K562 (cell line): Measurements from ENCODE around the gene KATNAL1.

ENCODE experiments used
- CTCF ChIP-seq, 3 experiments: IDR thresholded peaks in 2 of 3; conservative IDR thresholded peaks in 1 of 3; 2 replicates each; pipeline ENCODE4 v1.5.1; 2011 to 2012; ENCODE audit warnings: low read length in 3 of 3, mild to moderate bottlenecking in 3 of 3, control low read depth in 2 of 3, improper control_type of control experiment in 1 of 3, inconsistent platforms in 1 of 3, low read depth in 1 of 3, mixed read lengths in 1 of 3, moderate library complexity in 1 of 3; ENCODE audit not compliant: insufficient read depth in 2 of 3
- HDAC2 ChIP-seq: fragments of 450-650 bp; IDR thresholded peaks from 2 replicates; pipeline ENCODE4 v1.6.1; 2016; ENCODE audit warnings: mild to moderate bottlenecking
- KLF10 ChIP-seq: fragments of 250-450 bp; sonication (Bioruptor Pico); IDR thresholded peaks from 2 replicates; pipeline ENCODE4 v1.6.1; 2021; ENCODE audit warnings: matching md5 sums
- POLR2AphosphoS5 ChIP-seq: IDR thresholded peaks from 2 replicates; pipeline ENCODE4 v1.6.1; 2011; ENCODE audit warnings: mild to moderate bottlenecking, low read depth, low read length, moderate library complexity; ENCODE audit not compliant: control insufficient read depth, insufficient read depth
- PYGO2 ChIP-seq: fragments of 450-650 bp; IDR thresholded peaks from 2 replicates; pipeline ENCODE4 v1.6.1; 2016; ENCODE audit warnings: mild to moderate bottlenecking, missing genetic modification characterization, moderate library complexity, missing compliant biosample characterization
- SMC3 ChIP-seq: conservative IDR thresholded peaks from 2 replicates; pipeline ENCODE4 v1.6.1; 2011; ENCODE audit warnings: low read depth, low read length, improper control_type of control experiment; ENCODE audit not compliant: insufficient read depth
- YY1 ChIP-seq, 3 experiments: IDR thresholded peaks; 2 replicates each; pipeline ENCODE4 v1.6.1; 2011; ENCODE audit warnings: low read length in 2 of 3, mild to moderate bottlenecking in 2 of 3, moderate library complexity in 2 of 3, borderline replicate concordance in 1 of 3, control low read depth in 1 of 3, low read depth in 1 of 3; ENCODE audit not compliant: insufficient read depth in 3 of 3, insufficient replicate concordance in 2 of 3, control insufficient read depth in 1 of 3, insufficient read length in 1 of 3; ENCODE audit errors: extremely low read depth in 1 of 3
- ZNF12 ChIP-seq: sonication (generic); formaldehyde crosslinking; IDR thresholded peaks from 2 replicates; pipeline ENCODE4 v1.4.0; 2020; ENCODE audit warnings: mild to moderate bottlenecking, missing genetic modification reagents

GRCh38 chr13:30186634-30187415, 120.5 kb downstream of the KATNAL1 start:
- TF ChIP-seq HDAC2: no peak
- TF ChIP-seq CTCF (IDR thresholded peaks at IDR 0.05 in 2 of 3, conservative IDR thresholded peaks at IDR 0.05 in 1 of 3; ENCODE audit: insufficient read depth in 2 of 3, low read depth in 1 of 3, low read length in 3 of 3): no peak
- no peak for TF ChIP-seq SMC3
- no peak for TF ChIP-seq ZNF12 (CRISPR knock-in tag)
- no peak for TF ChIP-seq PYGO2 (tag)
- no peak for TF ChIP-seq KLF10 (CRISPR knock-in tag)
- no peak for TF ChIP-seq POLR2AphosphoS5
- no peak for TF ChIP-seq YY1 (IDR thresholded peaks at IDR 0.05; ENCODE audit: borderline replicate concordance in 1 of 3, control insufficient read depth in 1 of 3, extremely low read depth in 1 of 3, insufficient read depth in 3 of 3, insufficient read length in 1 of 3, insufficient replicate concordance in 2 of 3, low read depth in 1 of 3, low read length in 2 of 3)
